OCI-LY1 (cell line): ENCODE measurements around the gene NFAM1.

Source experiments
- CTCF ChIP-seq: fragments of 200-600 bp; sonication (generic), shearing (Covaris generic); IDR thresholded peaks from 2 replicates; pipeline ENCODE4 v1.5.1; 2017; ENCODE audit warnings: mild to moderate bottlenecking, antibody characterized with exemption, low read length, moderate library complexity, mixed read lengths
- EZH2 ChIP-seq: fragments of 200-600 bp; sonication (generic), shearing (Covaris generic); IDR thresholded peaks from 2 replicates; pipeline ENCODE4 v1.8.0; 2017; ENCODE audit warnings: borderline replicate concordance, mixed run types, mild to moderate bottlenecking, antibody characterized with exemption, low read length, moderate library complexity, mixed read lengths

- TF ChIP-seq CTCF (no peak), EZH2 (no peak)
Measured at GRCh38 chr22:42375982-42376381, 56.2 kb downstream of the NFAM1 start.
